ENCODE results near the gene ARHGAP26.

The ARHGAP26 gene

GRCh38 chr5:142901476-142902185 lies 131.5 kb downstream of the ARHGAP26 start:
- no peak for DNase-seq (ENCODE audit: low read depth in 1 of 2, low spot score in 1 of 2)

DNA sequence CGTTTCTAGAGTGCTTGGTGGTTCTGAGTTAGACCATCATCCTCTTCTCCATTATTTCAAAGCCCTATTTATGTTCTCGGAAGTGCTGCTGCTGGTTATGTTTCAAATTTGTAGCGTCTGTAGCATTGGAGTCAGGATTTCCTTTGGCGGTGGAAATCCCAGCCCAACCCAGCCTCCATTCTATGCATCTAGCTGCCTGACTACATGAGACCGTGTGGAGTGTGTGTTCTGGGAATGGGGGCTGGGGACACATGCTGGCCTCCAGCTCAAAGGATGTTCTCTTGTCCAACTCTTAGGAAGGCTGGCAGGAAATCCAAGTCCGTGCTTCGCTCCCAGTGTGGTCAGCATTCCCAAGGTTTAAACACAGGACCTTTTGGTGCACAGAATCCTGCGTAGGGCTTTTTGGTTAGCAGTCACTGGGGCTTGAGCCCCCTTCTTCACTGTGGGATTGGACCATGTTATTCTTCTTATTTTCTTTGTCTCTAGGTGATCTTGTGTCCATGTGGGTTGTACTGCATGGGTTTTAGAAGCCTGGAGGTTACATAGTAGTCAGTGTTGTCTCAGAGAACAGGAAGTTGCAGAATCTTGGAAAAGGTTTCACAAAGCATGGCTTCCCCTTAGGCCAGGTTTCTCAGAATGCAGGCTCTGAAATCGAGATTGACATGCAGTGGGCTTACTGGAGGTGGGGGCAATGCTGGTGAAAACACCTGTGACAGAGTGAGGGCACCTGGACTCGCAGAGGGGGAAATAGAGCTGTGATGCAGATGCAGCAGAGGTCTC lies 132.2 kb downstream of the ARHGAP26 start:
- DNase-seq (ENCODE audit: low read depth in 1 of 2, low spot score in 1 of 2) = no peak

GRCh38 chr5:142904416-142904815 lies 134.2 kb downstream of the ARHGAP26 start:
- DNase-seq (ENCODE audit: low read depth in 1 of 2, low spot score in 1 of 2) = no peak

- DNase-seq (ENCODE audit: low read depth in 1 of 2, low spot score in 1 of 2) = no peak
Measured at GRCh38 chr5:142905348-142905747, 135.2 kb downstream of the ARHGAP26 start.

DNA sequence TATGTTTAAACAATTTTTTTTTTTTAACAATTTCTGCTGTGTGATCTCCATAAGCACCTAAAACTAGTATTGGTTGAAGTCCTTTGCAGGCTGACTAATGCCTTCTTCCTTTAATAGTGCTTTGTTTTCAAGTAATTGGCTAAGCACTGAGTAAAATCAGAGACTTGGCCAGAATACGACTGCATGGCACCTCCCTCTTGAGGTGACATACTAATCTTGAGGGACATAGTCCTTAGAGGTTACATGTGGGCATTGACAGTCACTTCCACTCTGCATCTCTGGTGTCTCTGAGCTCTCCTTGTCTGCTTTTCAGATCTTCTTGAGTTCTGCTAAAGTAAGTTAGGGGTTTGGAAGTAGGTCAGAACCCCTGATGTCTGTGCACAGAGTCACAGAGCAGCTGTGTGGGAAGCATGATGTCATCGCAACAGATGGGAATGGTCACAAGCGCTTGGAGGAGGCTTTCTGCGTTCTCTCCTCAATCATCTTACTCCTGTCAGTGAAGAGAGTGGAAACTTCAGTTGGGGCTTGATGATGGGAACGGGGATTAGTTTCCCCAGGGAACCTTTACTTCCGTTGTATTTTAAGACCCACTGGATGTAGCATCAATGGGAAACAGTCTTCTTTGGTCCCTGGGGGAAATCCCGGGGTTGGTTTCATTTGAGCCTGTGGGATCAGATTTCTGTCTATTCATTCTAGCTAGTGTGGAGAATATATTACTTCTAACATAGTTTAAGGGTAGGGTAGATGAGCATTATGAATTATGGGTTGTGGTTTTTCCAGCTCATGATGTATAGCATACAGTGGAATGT lies 136.9 kb downstream of the ARHGAP26 start:
- no peak for DNase-seq (ENCODE audit: low read depth in 1 of 2, low spot score in 1 of 2)

DNA sequence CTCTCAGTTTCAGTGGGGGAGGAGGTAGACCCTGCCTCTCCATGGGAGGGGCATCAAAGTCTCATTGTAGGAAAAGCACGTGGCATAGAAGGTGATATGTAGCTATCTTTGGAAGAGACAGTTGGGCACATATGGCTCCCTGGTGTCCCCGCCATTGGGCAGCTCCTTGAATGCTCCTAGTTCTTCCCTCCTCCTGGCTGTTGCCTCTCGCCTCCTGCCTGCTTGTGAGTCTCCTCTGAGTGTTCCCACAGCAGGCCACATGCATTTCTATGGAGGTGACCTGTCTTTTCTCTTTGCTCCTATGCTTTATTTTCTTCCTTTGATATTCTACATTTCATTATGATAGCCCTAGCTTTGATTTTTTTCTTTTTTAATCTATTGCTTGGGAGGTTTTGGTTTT lies 138.5 kb downstream of the ARHGAP26 start:
- DNase-seq (ENCODE audit: low read depth in 1 of 2, low spot score in 1 of 2) = no peak

GRCh38 chr5:142910128-142910527 lies 140.0 kb downstream of the ARHGAP26 start:
- no peak for DNase-seq (ENCODE audit: low read depth in 1 of 2, low spot score in 1 of 2)

GRCh38 chr5:142911170-142911569 lies 141.0 kb downstream of the ARHGAP26 start:
- DNase-seq (ENCODE audit: low read depth in 1 of 2, low spot score in 1 of 2) = no peak

DNA sequence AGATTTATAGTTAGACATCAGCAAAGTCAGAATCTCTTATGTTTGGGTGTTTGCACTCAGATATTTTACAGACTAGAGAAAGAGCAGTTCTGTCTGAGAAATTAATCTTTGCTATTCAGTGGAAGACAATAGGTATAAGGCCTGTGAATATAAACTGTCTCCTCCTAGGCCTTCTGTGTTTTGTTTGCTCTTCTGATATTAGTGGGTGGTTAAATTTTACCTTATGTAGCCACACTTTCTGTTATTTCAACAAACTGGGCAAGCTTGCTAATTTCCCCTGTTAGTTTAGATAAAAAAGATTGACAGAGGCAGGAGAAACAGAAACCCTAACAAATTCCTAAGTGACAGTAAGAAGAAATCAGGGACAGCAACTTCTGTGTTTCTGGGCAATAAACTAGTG lies 141.6 kb downstream of the ARHGAP26 start:
- DNase-seq (ENCODE audit: low read depth in 1 of 2, low spot score in 1 of 2) = no peak

DNA sequence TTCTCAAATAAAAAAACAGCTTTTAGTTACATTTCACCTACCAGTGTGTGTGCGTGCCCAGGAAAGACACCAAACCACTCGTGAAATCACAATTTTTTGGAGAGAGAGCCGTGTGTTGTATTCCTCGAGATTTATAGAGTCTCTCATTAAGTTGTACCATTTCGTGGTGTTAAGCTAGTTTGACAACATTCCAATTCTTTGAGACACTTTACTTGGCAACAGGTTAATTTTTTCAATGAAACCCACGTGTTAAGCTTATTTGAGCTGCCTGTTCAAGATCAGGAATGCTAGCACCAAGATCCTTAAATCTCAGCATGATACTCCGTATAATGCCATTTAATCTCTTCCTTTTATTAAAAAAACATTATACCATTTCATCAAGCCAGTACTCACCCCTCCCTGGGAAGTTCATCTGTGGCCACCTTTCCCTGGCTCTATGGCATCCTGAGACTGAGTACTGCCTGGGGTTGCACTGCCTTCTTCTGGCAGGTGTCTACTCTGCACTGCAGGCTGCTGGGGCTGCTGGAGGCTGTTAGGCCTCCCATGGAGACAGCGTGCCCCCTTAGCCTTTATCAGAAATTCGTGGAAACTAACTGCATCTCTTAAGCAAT lies 143.7 kb downstream of the ARHGAP26 start:
- DNase-seq (ENCODE audit: low read depth in 1 of 2, low spot score in 1 of 2) = no peak

- no peak for DNase-seq (ENCODE audit: low read depth in 1 of 2, low spot score in 1 of 2)
Measured at GRCh38 chr5:142915038-142915437, 144.9 kb downstream of the ARHGAP26 start.

DNA sequence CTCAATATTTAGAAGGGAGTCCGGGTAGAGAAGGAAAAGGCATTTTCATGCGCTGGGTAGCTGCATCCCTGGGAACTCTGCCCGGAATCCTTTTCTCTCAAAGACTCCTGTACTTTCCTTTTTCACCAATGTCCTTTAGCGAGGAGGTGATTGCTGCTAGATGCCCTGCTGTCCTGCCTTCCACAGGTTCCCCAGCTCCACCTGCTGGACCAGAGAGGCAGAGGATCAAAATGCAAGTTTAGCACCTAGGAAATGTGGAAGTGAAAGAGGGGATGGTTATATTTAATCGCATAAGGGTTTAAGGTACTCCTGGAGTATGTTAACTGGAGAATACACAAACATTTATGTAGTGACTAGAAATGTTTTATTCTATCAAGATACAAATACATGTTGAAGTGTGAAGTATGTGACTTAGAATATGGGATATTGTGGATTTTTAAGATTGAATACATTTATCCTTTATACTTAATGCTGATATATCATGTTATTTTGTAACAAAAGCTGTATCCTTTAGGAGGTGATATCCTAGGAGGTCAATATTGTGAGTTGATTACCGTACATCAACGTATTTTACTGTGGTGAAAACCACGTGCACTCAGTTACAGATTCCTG lies 145.7 kb downstream of the ARHGAP26 start:
- DNase-seq (ENCODE audit: low read depth in 1 of 2, low spot score in 1 of 2) = no peak

DNA sequence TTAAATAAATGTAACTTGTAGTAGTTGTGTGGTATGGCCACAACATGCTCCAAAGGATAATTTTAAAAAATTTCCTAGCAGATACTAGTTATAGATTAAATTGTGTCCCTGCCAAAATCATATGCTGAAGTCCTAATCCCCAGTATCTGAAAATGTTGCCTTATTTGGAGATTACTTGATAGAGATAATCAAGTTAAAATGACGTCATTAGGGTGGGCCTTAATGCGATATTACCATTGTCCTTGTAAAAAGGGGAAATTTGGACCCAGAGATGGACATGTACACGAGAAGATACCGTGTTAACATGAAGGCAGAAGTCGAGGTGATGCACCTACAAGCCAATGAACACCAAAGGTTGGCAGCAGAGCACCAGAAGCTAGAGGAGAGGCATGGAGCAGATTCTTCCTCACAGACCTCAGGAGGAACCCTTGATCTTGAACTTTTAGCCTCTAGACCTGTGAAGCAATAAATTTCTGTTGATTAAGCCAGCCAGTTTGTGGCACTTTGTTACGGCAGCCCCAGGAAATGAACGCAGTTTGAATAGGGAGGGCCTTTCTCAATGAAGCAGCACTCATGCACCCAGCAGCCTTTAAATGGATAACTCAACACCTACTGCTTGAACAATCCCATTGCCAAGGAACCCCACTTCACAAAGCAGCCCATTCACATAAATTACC lies 148.9 kb downstream of the ARHGAP26 start:
- no peak for DNase-seq (ENCODE audit: low read depth in 1 of 2, low spot score in 1 of 2)

GRCh38 chr5:142920849-142921612 lies 150.9 kb downstream of the ARHGAP26 start:
- no peak for DNase-seq (ENCODE audit: low read depth in 1 of 2, low spot score in 1 of 2)

DNA sequence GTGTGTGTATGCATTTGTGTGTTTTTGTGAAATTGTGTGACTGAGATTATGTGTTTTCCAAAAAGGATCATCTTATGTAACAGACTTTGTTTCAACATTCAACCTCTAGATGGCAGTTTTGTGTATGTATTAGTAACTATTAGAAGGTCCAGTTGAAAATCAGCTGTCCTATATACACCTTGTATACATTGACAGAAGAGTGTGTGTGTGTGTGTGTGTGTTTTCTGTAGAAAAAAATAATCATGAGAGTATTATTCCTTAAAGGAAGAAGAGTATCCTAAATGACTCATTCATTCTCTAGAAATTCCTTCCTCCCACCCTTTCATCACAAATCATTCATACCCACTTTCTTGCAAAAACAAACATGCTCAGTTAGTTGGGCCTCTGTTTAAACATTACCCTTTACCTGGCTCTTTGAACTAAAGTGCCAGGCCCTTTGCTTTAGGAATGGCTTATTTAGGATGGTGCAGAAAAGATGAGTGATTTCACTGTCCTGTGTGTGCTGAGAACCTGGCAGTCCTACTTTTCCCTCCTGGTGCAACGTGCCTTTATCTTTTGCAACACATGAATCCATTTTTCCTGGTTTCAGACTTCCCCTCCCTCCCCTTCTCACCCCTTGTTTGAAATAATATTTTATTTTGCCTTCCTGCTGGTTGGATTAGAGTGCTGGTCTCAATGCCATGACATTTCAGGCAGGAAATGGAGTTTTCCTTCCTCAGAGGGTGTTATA lies 152.2 kb downstream of the ARHGAP26 start:
- no peak for DNase-seq (ENCODE audit: low read depth in 1 of 2, low spot score in 1 of 2)

- no peak for DNase-seq (ENCODE audit: low read depth in 1 of 2, low spot score in 1 of 2)
Measured at GRCh38 chr5:142924135-142924883, 154.1 kb downstream of the ARHGAP26 start.

DNA sequence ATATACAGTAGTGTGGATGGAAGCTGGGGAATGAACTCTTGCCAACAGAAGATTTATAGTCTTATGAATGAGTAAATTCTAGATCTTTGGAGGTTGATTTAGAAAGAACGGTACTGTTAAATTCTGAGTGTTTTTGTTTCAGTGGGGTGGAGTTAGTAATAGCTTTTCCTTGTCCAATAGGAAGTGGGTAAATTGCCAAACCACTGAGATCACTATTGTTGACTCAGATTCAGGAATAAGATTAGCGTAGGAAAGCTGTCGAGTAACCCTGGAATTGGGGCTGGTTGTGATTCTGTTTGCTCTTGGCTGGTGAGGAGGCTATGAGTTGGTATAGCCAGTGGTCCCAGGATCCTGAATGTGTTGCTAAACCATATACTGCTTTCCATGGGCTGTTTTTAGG lies 155.6 kb downstream of the ARHGAP26 start:
- no peak for DNase-seq (ENCODE audit: low read depth in 1 of 2, low spot score in 1 of 2)

- no peak for DNase-seq (ENCODE audit: low read depth in 1 of 2, low spot score in 1 of 2)
Measured at GRCh38 chr5:142926549-142926948, 156.4 kb downstream of the ARHGAP26 start.
